HTR-8/SVneo (cell line): Measurements from ENCODE around the gene C8B.

Source experiments
- DNase-seq: peaks from one replicate; pipeline ENCODE4 v3.0.0; 2011; ENCODE audit warnings: low spot score, mixed read lengths; ENCODE audit not compliant: insufficient read length
- FAIRE-seq: peaks from 2 replicates; lab custom pipeline; 2011; peaks lifted over from hg19 to GRCh38; lab: Jason Lieb, UNC

The C8B gene

DNA sequence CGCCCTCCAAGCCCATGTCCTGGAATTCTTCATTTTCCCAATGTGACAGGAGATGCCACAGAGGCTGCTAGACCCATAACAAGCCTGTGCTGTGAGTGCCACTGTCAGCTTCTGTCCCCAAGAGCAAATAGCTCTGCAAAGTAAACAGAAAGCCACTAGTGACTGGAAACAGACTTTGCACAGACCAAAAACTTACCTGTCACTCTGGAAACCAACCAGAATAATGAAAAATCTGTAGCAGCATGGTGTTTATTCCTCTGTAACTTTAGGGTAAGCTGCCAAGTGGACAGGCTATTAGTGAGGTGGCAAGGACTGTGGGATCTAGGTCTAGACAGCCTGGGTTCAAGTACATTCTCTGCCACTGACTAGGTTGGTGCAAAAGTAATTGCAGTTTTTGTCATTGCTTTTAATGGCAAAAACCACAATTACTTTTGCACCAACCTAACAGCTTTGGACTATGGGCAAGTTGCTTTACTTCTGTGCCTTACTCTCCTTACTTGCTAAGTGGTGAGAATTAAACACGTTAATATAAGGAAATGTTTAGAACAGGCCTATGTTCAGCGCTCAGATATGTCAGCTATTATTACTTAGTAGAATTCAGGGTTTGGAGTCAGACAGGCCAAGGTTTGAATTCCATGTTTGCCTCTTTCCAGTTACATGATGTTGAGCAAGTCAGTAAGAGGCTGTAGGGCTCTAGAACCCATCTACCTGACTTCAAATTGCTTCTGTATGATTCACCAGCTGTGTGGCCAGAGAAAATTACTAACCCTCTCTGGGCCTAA is at the start of gene C8B:
Gene C8B (minus strand): TSS at position 100 of the 782 bp plus-strand sequence. CDS start 67 bp downstream, at position 33.
- FAIRE-seq (no peak), DNase-seq (no peak)

DNA sequence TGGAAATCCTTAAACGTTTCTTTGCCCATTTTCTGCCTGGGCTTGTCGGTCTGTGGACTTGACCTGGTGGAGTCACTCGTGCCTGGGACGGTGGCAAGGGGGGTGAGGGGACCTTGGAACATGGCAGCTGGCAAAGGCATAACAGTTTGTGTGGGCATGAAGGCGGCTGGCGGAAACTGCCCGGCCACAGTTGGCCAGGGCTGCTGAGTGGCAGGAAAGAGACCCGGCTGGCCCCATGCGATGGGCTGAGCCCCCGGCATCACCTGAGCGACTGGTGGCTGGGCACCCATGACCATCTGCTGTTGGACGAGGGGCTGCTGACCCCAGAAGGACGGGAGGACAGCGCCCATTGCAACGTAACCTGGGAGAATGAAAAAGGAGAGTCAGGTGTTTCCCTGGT is 49.3 kb upstream of the C8B start:
- FAIRE-seq (no peak), DNase-seq (no peak)

DNA sequence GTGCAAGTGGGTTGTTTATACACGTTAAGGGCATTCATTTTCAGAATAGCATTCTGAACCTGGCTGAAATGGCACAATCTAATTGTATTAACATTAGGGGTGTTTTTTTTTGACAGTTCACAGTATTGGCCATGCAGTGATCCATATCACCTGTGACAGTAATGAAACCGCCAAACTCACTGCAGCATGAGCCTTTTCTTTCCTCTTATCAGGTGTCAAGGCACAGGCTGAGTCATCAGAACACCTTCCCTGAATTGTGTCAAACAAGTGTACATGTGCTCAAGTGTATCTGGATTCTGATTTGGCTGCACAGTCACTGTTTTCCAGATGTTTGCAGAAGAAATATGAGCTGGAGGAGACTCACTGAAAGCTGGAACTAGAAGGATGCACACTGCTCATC is 47.7 kb upstream of the C8B start:
- no peak for FAIRE-seq

DNA sequence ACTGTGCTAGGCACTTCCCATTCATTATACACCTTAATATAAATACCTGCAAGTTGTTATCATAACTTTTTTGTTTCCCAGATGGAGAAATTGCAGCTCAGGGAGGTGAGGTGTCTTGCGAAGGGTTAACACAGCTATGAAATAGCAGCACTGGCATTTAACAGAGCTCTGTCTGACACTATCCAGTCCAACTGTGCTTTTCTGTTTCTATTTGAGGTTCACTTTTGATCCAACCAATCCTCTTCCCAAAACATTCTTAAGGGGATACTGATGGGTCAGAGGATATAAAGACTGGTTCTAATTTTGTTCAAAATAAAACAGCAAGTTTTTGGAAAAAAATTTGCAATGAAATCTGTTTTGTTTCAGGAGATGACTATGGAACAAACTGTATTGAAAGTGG is 46.5 kb upstream of the C8B start:
- FAIRE-seq = no peak
- DNase-seq = no peak

More for the DNA sequence above, 47.7 kb upstream of the C8B start:
- DNase-seq = no peak

DNA sequence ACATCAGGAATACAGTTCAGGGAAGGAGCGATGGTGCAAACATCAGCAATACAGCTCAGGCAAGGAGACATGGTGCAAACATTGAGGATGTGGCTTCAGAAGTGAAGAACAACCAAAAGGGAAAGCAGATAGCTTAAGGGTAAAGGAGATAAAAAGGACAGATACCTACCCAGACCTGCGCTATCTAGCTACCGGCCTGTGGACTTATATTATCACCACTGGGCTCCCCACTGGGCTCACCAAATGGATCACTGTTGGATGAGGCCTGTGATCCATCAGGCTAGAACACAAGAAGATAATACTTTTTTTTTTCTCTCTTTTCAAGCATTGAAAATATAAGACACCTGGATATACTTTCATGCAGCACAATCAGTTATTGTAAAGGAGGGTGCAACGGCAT is 44.7 kb upstream of the C8B start:
- FAIRE-seq (no peak), DNase-seq (no peak)

DNA sequence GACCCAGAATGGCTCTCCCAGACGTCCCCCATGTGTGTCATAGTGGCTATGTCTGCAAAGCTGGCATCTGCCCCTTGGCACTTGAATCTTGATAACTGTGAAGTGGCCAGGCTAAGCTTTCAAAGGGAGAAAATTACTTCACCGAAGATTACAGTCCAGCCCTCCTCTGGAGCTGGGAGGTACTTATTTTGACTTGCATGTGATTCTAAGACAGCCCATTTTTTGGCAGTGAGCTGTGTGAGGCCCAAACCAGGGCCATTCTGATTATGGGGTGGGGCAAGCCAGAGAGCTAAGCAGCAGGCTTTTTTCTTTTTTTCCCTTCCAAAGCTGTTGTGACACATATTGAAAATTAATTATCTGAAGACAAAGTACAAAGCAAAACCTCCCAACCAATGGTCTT is 42.1 kb upstream of the C8B start:
- DNase-seq = no peak
- no peak for FAIRE-seq

DNA sequence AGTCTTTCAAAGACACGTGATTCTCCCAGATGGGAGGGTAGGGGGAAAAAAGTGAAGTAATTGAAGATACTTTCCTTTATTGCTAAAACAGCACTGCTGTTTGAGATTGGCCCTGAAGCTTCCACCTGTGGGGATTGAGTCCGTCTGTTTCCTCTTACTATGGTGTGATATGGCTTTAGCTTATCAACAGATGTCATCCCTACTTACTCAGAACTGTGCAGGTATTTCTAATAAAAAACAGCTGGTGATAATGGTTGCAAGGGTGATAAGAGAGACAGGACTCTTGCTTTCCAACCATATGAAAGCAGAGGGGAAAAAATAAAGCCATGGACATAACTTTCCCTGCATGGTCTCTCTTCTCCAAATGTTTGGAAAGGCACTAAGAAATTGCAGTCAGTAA is 41.7 kb upstream of the C8B start:
- DNase-seq (no peak), FAIRE-seq (no peak)

DNA sequence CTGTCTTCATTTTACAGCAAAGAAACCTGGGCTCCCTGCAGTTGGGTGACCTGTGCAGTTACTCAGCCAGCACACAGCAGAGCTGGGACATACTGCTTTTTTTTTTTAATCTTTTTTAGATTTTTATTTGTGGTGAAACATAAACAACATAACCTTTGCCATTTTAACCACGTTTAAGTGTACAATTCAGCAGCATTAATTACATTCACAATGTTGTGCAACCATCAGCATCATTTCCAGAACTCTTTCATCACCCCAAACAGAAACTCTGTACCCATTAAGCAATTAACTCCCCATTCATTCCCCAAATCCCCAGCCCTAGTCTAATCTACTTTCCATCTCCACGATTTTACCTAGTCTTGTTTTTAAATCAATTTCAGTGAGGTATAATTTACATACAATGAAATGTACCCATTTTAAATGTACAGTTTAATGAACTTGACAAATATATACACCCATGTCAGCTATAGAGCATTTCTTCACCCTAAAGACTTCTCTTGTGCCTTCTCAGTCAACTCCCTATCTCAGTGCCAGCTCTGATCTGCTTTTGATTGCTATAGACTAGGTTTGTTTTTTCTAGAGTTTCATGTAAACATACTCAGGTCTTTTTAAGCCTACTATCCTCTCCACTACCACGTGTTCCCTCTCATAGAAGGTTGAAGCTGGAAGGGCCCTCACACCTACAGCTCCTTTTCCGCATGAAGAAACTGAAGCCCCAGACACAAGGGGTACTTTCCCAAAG is 37.8 kb upstream of the C8B start:
- FAIRE-seq (no peak), DNase-seq (no peak)

DNA sequence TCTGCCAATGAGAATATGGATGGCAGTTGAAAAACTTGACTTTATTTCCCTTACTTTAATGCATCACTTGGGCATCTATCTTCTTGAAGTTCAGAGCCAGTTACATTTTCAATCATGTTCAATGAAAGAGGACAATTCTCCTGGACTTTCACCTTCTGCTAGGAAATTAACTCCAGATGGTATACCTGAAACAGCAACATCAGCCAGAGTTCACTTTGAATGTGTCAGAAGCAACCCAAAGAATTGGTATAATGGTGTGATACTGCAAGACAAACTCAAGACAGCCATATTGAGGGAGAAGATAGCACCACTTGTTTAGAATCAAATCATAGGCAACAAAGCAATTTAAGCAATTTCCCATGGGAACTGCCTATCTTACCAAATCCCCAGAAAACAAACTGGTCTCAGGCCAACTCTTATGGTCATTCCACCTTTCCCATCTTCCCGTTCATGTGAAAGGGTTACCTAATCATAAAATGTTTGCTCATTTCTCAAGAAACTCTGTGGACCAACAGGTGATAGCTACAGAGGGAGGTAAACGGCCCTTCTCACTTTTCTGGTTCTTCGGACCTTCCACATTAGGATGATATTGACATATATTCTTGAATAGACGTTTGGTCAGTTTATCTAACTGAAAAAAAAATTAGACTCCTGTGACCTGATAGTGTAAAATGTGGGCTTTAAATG is 29.7 kb upstream of the C8B start:
- no peak for FAIRE-seq
- no peak for DNase-seq

DNA sequence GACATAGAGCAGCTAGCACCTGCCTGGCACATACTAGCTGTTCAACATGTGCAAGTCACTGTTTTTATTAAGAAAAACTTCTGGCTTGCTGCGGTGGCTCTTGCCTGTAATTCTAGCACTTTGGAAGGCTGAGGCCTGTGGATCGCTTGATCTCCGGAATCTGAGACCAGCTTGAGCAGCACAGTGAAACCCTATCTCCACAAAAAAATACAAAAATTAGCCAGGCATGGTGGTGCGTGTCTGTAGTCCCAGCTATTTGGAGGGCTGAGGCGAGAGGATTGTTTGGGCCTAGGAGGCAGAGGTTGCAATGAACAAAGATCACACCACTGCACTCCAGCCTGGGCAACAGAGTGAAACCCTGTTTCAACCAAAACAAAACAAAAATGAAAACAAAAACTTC is 27.7 kb upstream of the C8B start:
- no peak for FAIRE-seq
- no peak for DNase-seq

DNA sequence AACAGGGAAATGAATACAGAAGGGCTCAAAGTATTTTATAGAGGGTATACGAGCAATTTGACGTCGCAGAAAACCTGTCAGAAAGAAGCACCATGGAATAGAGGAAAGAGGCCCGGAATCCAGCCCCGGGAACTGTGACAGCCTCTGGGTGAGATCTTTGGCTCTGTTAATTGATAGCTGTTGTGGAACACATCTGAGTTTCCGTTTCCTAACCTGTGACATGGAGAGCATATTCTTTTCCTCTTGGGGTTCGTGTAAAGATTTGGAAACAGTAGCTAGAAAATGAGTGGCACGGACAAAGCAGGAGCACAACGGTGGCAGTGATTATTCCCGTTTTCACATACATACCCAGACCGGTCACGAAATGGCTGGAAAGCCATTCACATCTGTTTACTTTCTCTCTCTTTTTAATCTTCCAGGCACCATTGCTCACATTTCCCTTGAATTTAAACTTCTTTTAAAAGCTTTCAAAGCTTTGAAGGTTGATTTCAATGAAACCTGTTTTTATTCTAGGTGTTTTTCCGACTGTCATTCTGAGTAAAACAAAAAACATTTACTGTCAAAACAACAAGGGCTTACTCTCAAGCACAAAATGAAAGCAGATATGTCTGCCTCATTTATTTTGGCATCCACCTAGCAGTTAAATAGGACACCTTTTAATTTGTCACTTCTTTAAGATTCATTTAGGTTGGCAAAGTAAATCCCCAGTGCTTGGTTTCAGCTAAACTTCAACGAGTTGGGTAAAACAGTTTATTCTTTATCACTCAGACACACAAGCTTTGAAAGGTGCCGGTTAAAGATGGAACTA is 26.7 kb upstream of the C8B start:
- no peak for FAIRE-seq
- no peak for DNase-seq

DNA sequence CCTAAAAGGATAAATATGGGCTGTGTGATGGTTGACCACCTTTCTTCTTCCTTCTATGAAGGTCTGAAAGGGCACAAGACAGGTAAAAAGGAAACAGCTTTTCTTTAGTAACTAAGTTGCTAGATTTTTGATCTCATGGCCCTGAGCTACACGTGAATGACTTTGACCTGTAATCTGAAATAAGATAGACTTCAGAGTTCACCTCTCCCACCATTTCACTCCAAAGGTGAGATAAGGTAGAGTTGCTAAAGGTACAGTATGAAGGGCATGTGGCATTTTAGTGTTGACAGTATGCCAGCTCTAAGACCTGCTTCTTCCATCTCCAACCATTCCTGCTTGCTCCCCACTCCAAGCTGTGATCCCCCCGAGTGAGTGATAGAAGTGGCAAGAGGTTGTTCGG is 25.8 kb upstream of the C8B start:
- FAIRE-seq = no peak
- no peak for DNase-seq

DNA sequence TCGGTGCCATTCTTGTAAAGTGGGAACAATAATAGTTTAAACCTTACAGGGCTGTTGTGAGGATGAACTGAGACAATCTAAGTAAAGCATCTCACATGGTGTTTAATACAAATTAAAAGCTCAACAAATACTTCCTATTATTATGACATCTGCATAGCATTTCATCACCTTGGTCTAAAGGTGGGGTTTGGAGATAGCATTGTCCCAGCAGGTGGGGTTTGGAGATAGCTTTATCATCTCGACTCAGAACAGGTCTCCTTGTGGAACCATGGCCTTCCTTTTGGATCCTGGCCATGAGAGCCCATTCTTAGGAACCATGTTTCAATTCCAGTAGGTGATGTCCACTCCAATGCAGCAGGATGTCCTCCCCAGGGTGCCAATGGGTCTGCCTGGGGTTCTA is 20.6 kb upstream of the C8B start:
- DNase-seq = no peak
- FAIRE-seq = no peak

DNA sequence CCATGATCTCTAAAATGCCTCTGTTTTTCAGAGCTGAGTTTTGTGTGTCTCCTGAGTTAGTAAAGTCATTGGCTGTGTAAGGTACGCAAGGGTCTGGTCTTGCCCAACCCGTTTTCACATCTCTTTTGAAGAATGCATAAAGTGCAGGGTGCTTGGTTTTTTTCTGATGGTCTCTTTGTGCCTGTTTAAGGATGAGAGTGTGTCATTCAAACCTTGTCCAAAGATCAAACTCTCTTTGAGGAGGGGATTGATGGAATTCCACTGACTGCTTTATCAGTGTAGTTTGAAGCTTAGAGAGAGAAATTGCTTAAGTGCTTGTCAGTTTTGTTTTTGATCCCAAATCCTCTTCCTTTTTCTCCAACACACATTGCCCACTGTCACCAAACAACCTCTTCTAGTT is 20.0 kb upstream of the C8B start:
- FAIRE-seq (no peak), DNase-seq (no peak)

DNA sequence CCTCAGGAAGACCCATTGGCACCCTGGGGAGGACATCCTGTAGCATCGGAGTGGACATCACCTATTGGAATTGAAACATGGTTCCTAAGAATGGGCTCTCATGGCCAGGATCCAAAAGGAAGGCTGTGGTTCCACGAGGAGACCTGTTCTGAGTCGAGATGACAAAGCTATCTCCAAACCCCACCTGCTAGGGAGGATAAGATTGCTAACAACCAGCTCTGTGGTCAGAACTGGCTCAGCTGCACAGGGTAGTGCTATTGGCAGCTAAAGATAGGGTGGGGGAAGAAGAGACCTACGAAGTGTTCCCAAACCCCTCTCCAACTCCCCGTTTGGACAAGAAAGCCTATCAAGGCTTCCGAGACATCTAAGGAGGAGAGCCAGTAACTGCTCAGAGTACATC is 17.7 kb upstream of the C8B start:
- FAIRE-seq (no peak), DNase-seq (no peak)

DNA sequence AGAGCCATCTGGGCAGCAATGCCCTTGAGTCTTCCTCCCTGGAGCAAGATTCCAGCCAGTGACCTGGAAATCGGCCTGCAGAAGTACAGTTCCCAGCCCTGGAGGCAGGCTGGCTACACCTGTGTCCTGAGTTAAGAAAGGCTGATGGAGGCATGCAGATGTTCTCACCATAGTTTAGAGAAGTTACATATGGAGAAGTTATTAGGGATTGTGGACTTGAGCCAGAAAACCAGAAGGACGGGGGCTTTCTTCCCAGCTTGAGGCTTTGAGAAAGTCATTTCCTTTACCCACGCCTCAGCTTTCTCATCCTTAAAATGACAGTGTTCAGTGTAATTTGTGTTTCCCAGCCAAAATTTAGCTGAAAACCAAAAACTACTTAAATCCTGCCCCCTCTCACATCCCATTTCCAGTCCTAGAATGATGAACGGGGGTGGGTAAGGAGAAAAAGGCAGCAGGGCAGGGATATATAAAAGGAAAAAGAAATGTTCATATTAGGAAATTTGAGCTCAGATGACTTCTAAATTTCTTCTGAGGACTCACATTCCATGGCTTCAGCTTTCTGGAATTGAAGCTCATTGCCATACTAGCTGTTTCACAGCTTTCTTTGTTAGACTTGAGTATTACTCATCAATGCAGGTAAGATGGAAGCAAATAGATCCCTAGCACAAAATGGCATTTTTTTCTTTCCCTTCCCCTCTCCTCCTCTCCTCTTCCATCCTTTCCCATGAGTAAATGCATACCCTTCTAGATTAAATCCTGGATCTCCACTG is 14.4 kb upstream of the C8B start:
- FAIRE-seq (no peak), DNase-seq (no peak)

DNA sequence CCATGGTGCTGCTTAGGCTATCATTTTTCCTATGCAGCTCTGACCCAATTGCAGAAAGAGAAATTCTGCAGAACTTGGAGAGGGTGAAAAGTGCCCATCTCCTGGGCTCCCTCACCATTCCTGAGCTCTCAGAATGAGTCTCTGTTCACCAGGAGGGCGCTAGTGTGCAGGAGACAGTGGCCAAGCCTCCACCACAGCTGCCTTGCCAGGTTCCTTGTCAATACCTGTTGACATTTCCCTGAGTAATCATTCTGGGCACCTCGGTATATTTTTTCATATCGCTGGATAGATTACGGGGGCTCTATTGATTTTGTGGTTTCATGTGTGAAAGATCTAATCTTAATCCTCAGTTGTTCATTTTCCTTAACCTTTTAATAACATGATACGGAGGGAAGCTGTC is 13.0 kb upstream of the C8B start:
- FAIRE-seq (no peak), DNase-seq (no peak)

DNA sequence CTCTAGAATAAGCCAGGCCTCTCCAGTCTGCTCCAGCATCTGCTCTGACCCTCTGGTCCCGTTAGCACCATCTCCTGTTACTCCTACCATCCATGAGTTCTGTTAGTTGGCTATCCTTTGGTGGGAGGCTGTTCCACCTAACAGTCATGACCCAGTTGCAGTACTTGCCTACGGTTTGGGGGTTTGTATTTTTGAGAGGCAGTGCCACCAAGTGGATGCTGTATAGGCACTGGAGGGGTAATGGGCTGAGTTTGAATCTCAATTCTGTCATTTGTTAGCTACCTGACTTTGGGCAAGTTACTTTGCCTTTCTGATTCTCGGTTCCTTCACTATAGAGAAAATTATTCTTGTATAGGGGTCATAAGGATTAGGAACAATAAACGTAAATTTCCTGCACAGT is 12.1 kb upstream of the C8B start:
- no peak for FAIRE-seq
- no peak for DNase-seq

DNA sequence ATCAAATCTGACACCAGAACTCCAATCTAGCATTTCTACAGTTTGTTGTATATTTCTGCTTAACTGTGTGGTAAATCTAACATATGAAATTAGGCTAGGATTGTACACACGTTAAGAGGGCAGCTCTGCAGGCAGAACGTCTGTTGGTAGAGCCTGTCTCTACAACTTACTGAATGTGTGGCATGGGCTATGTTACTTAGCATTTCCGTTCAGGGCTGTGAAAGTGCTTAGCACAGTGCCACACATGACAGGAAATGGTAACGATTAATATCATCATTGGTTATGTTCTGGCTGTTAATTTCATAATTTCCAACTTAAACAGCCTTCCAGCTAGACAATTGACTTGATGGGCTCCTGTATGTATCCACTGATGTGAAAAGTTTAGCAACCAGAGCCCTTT is 9.6 kb upstream of the C8B start:
- DNase-seq = no peak
- FAIRE-seq = no peak
